SHP77 treated with DMSO at 0.1 percent for 48 hours (cell line): ENCODE measurements around the gene WDR1.

Experiments used
- DNase-seq: peaks from one replicate; lab custom pipeline; 2025; lab: John Stamatoyannopoulos, UW

WDR1 gene

GRCh38 chr4:10084651-10085358 is 31.8 kb downstream of the WDR1 start:
- no peak for DNase-seq

GRCh38 chr4:10083861-10084641 is 32.5 kb downstream of the WDR1 start:
- no peak for DNase-seq

DNA sequence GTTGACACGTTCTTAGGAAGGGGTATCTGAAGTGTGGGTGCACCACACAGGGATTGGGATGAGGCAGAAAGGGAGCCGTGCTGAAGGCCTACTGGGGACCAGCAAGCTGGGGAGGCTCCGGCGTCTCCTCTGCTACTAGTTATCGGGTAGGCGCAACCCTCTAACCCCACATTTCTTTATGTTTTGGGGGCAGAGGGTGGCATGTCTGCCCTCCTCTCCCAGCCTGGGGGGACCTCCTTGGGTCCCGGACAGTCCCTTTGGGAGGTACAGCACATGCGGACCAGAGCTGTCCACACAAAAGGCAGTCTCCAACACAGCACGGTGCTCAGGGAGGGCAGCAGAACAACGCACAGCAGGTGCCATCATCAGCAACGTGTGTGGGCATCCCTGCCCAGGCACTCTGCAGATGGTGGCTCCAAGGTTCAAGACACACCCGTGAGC is 33.2 kb downstream of the WDR1 start:
- DNase-seq, result no peak

DNA sequence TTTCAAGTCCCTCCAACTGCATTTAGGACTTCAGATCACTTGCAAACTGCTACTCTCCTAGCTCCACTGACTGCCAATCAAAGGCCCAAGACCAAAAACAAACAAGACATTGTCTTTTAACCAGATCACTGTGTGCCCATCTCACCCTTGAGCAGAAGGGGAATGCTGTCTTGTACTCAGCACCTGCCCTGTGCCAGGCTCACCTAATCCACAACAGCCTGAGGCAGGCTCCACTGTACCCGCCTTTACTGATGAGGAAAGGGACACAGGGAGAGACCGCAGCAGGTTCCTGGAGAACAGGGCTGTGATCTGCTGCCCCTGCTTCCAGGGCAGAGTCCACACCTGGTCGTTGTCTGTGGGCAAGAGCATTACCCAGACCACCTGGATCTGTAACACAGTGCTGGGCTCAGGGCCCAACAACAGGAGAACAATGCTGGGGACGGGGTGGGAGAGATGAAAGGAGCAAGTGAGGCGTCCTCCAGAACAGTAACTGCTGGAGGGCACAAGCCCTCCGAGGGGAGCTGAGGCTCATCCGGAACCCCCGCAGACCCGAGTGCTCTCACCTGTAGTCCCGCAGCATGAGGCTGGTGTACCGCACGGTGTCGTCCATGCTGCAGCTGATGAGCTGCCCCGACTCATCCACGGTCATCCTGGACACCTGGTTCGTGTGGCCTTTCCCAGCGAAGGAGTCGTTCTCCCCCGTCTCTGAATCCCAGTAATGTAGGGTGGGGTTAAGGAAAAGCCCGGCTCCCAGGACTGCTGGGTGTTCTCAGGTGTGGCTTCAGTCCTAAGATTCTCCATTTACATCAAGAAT is 33.9 kb downstream of the WDR1 start:
- no peak for DNase-seq

DNA sequence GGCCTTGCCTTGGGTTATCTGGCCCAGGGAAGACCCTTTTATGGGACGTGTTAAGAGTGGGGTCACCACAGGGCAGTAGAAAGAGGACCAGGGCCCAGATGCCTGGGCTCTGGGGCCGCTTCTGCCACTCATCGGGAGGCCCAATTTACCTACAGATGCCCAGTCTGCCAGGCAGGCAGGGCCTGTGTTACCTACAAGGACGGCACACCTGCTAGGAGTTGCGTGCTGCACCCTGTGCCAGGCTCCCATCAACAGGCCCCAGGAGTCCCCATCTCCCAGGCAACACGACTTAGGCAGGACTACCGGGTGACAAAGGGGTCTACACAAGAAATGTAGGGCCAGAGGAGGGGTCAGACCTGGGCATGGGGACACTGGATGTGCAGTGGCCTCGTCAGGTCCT is 34.6 kb downstream of the WDR1 start:
- no peak for DNase-seq

DNA sequence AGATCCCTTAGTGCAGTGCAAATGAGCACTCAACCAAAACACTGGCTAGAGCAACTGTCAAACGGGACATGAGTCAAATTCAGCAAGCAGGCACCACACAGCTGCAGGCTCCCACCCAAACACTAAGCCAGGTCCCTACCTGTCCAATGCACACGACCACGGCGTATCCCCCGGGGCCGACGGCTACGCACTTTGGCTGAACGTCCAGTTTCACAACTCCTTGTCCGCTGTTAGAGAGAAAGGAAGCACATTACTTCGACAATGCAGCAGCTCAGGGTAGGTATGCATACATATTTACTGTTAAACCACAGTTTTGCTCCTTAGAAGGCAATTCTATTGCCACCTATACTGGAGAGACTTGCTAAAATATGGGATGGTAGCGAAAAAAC is 35.4 kb downstream of the WDR1 start:
- DNase-seq, result no peak

DNA sequence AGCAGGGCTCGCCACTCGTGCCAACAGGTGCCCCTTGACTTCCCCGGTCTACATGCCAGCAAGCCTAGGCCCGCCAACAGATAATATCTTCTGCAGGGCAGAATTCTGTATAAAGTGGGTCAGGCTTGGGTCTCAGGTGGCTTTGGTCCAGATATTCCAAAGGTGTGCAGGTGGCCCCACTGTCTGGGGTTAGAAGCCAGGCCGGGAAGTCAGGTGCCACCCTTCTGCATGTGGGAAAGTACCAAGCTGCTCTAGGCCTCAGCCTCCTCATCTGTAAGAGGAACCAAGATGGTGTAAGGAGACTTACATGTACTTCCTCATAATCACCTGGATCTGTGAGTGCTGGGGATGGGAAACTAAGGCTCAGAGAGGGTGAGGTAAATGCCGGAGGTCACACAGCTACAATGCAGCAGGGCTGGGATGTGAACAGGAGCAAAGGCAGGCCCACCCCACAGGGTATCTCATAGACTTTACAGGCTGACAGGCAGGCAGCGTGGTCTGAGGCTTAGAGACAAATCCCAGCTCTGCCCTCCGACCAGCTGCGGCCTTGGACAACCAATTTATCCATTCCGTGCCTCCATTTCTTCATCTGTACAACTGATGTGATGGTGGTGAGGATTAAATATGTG is 35.9 kb downstream of the WDR1 start:
- no peak for DNase-seq

GRCh38 chr4:10079912-10080588 is 36.5 kb downstream of the WDR1 start:
- DNase-seq, result no peak

- DNase-seq, result no peak
Observed at GRCh38 chr4:10079256-10079655, 37.3 kb downstream of the WDR1 start.

DNA sequence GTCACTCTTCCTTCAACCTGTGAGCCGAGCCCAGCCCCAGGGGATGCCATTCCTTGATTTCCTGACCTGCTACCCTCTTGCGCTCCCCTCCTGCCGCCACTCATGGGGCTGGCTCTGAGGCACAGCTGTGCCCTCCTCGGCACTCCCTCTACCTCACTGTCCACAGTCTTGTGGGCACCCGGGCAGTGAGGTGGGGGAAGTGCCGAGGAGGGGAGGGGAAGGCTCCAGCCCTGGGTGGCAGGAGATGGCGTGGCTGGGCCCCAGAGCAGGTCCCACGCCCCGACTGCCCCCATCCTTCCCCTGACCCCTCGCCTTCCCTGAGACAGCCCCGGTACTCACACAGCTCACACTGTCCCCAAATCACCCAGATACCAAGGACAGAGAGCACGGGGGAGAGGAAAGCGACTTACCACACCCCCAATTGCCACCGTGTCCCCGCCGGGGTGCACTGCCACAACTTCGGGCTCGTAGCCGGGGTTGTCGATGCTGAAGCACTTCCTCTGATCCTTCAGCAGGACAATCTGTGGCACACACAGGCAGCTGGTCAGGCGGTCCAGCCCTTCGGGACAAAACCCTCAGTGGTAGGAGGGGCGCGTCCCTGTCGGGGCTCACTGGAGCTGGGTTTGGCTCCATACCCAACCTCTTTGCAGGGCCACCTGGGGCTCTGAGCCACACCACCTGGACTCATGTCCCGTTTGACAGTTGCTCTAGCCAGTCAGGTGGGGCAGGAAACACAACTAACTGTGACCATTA is 37.9 kb downstream of the WDR1 start:
- no peak for DNase-seq

DNA sequence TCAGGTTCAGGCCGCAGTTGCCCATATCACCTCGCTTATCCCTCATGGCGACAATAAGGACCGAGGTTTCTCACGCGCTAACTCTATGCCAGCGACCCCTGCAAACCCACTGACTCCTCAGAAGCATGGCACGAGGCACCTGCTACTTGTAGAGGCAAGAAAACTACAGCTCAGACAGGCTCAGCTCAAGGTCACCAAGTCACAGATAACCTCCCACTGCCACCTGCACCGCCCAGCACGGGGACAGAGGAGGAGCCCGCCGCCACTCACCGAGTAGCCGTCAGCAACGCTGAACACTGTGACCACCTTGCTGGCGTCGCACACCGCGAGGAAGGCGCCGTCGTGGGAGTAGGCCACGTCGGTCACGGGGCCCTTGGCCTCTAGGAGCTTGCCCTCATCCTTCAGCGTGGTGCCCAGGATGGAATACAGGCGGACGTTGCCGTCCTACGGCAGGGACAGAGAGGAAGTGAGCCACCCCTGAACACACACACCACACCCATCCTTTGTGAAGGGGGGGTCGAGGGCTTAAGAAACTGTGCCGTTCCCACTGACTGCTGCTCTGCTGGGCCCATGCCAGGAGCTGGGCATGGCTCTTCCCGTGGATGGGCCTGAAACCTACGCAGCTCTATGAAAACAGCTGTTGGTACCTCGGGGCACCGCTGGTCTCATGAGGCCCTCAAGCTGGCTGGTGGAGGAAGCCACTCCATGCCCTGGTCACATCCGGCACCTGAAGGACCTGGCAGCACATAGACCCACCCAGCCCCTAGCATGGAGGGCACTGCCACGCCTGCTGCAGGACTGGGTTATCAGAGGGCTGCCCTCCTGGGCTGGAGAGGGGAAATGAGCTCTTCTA is 38.9 kb downstream of the WDR1 start:
- no peak for DNase-seq

- DNase-seq, result no peak
Observed at GRCh38 chr4:10077076-10077475, 39.5 kb downstream of the WDR1 start.

DNA sequence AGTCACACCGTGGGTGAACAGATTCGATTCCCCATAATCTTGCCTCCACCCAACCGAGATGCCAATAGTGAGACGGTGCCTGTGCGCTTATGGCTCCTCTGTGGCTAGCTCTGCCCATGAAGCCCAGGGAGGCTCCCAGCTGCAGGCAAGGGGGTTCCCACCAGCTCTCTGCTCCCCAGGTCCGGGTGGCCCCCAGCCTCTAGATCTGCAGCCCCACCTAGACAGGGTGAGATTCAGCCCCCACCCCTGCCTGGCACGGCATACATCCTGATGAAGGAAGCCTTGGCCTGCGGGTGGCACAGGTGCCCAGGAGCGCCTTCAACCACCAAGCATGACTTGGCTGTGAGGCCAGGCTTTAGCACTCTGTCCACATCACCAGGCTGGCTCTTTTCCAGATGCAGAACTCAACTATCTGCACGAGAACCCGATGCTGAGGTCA is 40.6 kb downstream of the WDR1 start:
- DNase-seq, result no peak

- no peak for DNase-seq
Observed at GRCh38 chr4:10075158-10075863, 41.3 kb downstream of the WDR1 start.

DNA sequence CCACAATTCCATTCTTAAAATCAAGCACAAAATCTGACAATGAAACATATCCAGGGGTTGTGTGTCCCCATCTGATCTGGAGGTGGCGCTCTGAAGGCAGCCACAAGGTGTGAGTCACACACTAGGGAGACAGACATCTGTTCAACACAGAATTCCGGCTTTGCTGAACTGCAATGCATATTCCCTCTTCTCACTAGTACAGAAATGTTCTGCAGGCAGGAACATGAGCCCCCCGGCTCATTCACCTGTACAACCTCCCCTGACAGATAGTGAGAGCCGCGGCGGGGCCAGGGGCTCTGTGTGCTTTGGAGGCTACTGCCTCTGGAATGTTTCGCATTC is 41.9 kb downstream of the WDR1 start:
- DNase-seq, result no peak

DNA sequence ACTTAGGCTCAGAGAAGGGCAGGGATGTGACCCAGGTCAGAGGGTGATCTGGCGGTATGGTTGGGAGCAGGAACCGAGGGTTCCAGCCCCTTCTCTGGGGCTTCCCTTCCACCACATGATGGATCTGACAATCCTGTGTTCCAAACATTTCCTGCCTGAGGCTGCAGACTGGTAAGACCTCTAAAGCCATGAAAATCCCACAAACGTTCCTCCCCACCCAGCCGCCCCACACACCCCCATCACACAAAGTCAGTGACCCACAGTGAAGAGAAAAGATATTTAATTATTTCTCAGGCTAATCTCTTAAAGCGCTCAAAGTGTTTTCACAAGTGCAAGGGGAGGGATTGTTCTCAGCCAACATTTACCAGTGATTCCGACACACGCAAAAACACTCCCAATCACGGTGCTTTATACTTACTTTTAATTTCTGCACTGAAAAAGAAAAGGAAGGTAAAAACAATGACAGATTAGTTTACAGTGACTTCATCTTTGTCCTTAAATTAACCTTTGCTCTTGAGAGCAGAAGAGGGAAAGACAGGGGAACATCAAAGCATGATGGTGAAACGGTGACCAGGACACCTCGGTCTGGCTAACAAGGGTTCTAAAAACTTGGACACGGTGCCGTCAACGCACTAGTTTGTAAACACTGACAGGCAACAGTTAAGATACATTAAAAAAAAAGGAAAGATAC is 42.4 kb downstream of the WDR1 start:
- no peak for DNase-seq

GRCh38 chr4:10072420-10073017 is 44.1 kb downstream of the WDR1 start:
- no peak for DNase-seq

GRCh38 chr4:10069075-10069642 is 47.4 kb downstream of the WDR1 start:
- no peak for DNase-seq
